Heart right ventricle (tissue), 16 donors: ENCODE results near the gene AIF1. TPM values are rescaled to one million over a fixed set of nuclear protein-coding genes. Genes with fewer than 3 reads are reported as not detected.
A peak's percentile ranks its signal among the peaks of the same experiment; 100 is the strongest.

Experiments used
- ATAC-seq, 8 donors: fragments of 200-7000 bp; cut with Tn5 transposase; one replicate each; pipeline ENCODE4 v1.9.1; 2020; ENCODE audit warnings: mild to moderate bottlenecking in 8 of 8, moderate library complexity in 8 of 8, moderate number of reproducible peaks in 1 of 8
- DNase-seq, 2 donors: peaks; one replicate each; pipeline ENCODE4 v3.0.0-alpha.2; 2020
- H3K27ac ChIP-seq, 10 donors: fragments of 200-600 bp; sonication (generic) in 2 of 10; one replicate each; pipeline versions ENCODE4 v1.5.0 to v1.8.0; 2020 to 2022; ENCODE audit warnings: mild to moderate bottlenecking in 3 of 10
- H3K27me3 ChIP-seq, 7 donors: fragments of 200-600 bp; one replicate each; pipeline ENCODE4 v1.8.0; 2021 to 2022; ENCODE audit warnings: mild to moderate bottlenecking in 2 of 7
- H3K36me3 ChIP-seq, 9 donors: fragments of 200-600 bp; sonication (generic) in 1 of 9; one replicate each; pipeline versions ENCODE4 v1.5.0 to v1.8.0; 2020 to 2022; ENCODE audit warnings: mild to moderate bottlenecking in 2 of 9
- H3K4me1 ChIP-seq, 9 donors: fragments of 200-600 bp; sonication (generic) in 1 of 9; one replicate each; pipeline versions ENCODE4 v1.5.0 to v1.8.0; 2020 to 2022; ENCODE audit warnings: mild to moderate bottlenecking in 4 of 9
- H3K4me3 ChIP-seq, 10 donors: fragments of 200-600 bp; sonication (generic) in 2 of 10; one replicate each; pipeline versions ENCODE4 v1.5.0 to v1.8.0; 2020 to 2022; ENCODE audit warnings: mild to moderate bottlenecking in 7 of 10, moderate library complexity in 2 of 10
- H3K9me3 ChIP-seq, 11 donors: fragments of 200-600 bp in 10 of 11; sonication (generic) in 2 of 11; one replicate each; pipeline versions ENCODE4 v1.5.0 to v1.8.0; 2013 to 2022; ENCODE audit warnings: mild to moderate bottlenecking in 2 of 11, control low read depth in 1 of 11, moderate library complexity in 1 of 11
- WGBS, 2 donors: extraction: QIAGEN DNeasy Blood & Tissue Kit; methylation state at CpG; one replicate each; pipeline ENCODE4 v1.1.7; 2013; ENCODE audit warnings: inconsistent platforms in 1 of 2; 5-methylcytosine and 5-hydroxymethylcytosine counted together
- intact Hi-C, 10 donors: fragments of 100-400 bp; cut with DNase I; formaldehyde crosslinking; loops; one replicate each; pipeline versions ENCODE4 v1.11.1 to v1.14.2; 2022
- polyA plus RNA-seq, 2 donors: library from polyadenylated mRNA; stranded (reverse); fragments of 200-250 nt; gene quantifications; one replicate each; pipeline ENCODE4 v1.2.3, GENCODE V29; 2013
- total RNA-seq, 10 donors: library from RNA; stranded (reverse); fragmentation: NEBNext Ultra II Directional in 3 of 10; extraction: Animal tissue kit (Norgen Biotek cat#: 25700) in 3 of 10; gene quantifications; one replicate each; pipeline versions ENCODE4 v1.2.1 to v1.2.4, GENCODE V29; 2021 to 2023
- TF ChIP-seq, protein P1 (sequence below), 9 donors: fragments of 200-600 bp; sonication (generic) in 2 of 9; IDR thresholded peaks; one replicate each; pipeline versions ENCODE4 v1.5.0 to v1.8.0; 2021 to 2022; ENCODE audit warnings: antibody characterized with exemption in 9 of 9, mild to moderate bottlenecking in 5 of 9, moderate library complexity in 1 of 9
- donor health status: Arrhythmogenic right ventricular cardiomyopathy.
- donor health status: ischemic (EF 13 %, LVEDD 7.1; RV severe dilation, severe dysfunction).
- donor health status: healthy with polysubstance abuse.
- donor health status: DM: no; HTN: yes; CAD: no.
- donor health status: DM: no; HTN: no; CAD: no.
- donor health status: ischemic (EF 25% LVEDD 6.9; RV normal size, moderate dysfunction).
- donor health status: ischemic (EF 25% LVEDD 5.7; RV mildly dilated, moderate dysfunction).
- donor health status: healthy.
- donor health status: DM: yes; HTN: yes; CAD: no.
- donor health status: Ischemic cardiomyopathy.
- donor health status: ischemic (EF 35%, LVEDD 5.7; RV mildly dilated, moderate dysfunction).
- donor health status: nonischemic (EF 11% LVEDD 7.7; RV severe dilation, severe dysfunction).
- donor health status: DM: yes; HTN: yes; CAD: no.
- donor health status: PGD.
- donor health status: ischemic (EF 29% LVEDD 5.4; RV normal size, mild dysfunction).
- donor health status: nonischemic (EF 23%, LVEDD 6.1; RV moderate dilation, normal function).

AIF1 gene
- total and polyA plus RNA-seq, 12 donors, result 2.8 to 62.1 (median 7.8) TPM

DNA sequence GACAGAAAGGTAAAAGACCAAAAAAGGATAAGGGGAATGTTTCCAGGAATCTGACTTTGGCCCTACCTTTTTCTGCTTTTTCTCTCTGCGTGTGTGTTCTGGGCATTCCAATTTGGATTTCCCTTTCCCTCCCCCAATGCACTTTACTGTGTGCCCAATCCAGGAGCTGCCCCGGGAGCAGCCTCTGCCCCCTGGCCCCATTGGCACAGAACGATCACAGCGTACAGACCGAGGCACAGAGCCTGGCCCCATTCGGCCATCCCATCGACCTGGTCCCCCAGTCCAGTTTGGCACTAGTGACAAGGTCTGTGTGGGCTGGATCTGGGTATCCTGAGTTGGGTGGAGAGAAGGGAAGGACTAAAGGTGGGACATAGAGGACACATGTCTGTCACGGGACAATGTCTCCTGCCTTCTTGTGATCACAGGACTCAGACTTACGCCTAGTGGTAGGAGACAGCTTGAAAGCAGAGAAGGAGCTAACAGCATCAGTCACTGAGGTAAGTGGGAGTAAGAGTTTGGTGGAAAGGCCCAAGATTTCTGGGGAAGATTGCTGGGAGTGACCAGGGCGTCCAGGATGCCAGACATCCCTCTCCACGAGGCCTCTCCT is 20.0 kb downstream of the AIF1 start:
- no peak overlapping the region for H3K4me3 ChIP-seq
- no peak for ATAC-seq
- no peak for DNase-seq
- peaks cover 0 to 100% (median 86%) of the 10 kb centered on the region in 9 donors for H3K36me3 ChIP-seq
- no peaks in the 10 kb centered on the region for H3K27me3 ChIP-seq
- H3K4me1 ChIP-seq, result peaks cover 0 to 9% (median 0%) of the 10 kb centered on the region in 9 donors
- H3K27ac ChIP-seq, result peak overlapping the region in 1 of 10 donors; percentile 9
- intact Hi-C loops, result no loop called here
- TF ChIP-seq, protein P1, sequence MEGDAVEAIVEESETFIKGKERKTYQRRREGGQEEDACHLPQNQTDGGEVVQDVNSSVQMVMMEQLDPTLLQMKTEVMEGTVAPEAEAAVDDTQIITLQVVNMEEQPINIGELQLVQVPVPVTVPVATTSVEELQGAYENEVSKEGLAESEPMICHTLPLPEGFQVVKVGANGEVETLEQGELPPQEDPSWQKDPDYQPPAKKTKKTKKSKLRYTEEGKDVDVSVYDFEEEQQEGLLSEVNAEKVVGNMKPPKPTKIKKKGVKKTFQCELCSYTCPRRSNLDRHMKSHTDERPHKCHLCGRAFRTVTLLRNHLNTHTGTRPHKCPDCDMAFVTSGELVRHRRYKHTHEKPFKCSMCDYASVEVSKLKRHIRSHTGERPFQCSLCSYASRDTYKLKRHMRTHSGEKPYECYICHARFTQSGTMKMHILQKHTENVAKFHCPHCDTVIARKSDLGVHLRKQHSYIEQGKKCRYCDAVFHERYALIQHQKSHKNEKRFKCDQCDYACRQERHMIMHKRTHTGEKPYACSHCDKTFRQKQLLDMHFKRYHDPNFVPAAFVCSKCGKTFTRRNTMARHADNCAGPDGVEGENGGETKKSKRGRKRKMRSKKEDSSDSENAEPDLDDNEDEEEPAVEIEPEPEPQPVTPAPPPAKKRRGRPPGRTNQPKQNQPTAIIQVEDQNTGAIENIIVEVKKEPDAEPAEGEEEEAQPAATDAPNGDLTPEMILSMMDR (IDR thresholded peaks at IDR 0.05), result no peak
- WGBS, 2 donors, result 81 to 83% methylated on average over 11 of the region's 11 CpGs
- no peaks in the 10 kb centered on the region for H3K9me3 ChIP-seq

DNA sequence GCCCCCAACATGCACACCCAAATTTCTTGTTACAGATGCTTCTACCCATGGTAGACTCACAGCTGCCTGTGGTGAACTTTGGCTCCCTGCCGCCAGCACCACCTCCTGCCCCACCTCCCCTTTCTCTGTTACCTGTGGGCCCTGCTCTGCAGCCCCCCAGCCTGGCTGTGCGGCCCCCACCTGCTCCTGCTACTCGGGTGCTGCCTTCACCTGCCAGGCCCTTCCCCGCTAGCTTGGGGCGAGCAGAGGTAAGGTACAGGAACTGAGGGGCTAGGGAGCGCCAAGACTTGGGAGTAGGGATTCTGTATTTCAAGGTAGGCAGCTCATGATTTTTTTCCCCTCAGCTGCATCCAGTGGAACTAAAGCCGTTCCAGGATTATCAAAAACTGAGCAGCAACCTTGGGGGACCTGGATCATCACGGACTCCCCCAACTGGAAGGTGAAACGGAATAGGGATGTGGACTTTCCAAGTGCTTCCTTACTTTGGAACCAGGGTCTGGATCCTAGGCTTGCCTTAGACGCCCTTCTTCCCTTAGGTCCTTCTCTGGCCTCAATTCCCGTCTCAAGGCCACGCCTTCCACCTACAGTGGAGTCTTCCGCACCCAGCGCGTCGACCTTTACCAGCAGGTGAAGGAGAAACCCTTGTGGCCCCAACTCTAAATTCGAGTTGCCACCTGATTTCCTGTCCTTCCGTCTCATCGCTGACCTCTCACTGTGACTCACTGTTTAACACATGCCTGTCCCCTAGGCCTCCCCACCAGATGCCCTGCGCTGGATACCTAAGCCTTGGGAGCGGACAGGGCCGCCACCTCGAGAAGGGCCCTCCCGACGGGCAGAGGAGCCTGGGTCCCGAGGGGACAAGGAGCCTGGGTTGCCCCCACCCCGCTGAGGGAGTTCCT is 21.9 kb downstream of the AIF1 start:
- peaks cover 13 to 100% (median 86%) of the 10 kb centered on the region in 9 donors for H3K36me3 ChIP-seq
- DNase-seq (no peak), ATAC-seq (peak in 1 of 8 donors; percentile 7)
- no peaks in the 10 kb centered on the region for H3K9me3 ChIP-seq
- H3K27ac ChIP-seq, result peak overlapping the region in 1 of 10 donors; percentile 31
- intact Hi-C loops, result no loop called here
- 80 to 83% methylated on average over 27 of the region's 27 CpGs for WGBS, 2 donors
- TF ChIP-seq, protein P1 (IDR thresholded peaks at IDR 0.05), result no peak
- no peak overlapping the region for H3K4me3 ChIP-seq
- H3K4me1 ChIP-seq, result peaks cover 0 to 9% (median 0%) of the 10 kb centered on the region in 9 donors
- H3K27me3 ChIP-seq, result no peaks in the 10 kb centered on the region

DNA sequence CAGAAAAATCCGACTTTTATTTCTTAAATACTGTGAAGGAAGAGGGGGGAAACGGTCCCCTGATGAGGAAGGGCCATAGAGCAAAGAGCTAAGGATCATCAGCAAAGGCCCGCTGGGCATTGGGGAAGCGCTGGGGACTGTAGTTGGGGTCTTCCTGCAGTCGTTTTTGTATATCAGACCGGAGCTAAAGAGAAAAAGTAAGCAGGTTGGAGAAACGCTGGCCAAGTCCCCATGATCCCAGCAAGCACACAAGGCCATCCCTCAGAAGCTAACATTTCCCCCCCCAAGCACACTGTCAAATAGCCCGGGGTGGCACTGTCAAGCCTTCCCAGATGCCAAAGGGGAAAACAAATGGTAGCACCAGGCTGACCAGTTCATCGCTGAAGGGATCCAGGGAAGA is 24.0 kb downstream of the AIF1 start:
- H3K27ac ChIP-seq, result no peak overlapping the region
- 83 to 84% methylated on average over 9 of the region's 9 CpGs for WGBS, 2 donors
- ATAC-seq, result no peak

DNA sequence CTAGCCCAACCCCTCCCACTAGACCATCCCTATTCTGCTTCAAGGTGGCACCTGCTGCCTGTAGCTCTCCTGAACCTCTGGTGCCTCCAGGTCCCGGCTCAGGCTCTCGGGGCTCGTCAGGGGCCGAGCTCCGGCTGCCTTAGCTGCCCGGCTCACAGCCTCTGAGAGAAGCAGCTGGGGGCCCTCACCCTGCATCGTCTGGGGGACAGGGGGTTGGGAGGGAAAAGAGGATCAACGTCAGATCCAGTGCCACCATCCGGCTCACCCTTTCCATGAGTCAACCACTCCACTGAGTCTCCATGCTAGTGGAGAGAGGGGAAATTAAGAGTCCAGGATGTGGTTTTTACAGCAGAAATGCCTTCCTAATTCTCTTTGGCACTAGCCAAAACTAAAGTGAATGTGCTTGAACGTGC is 24.4 kb downstream of the AIF1 start:
- Histone ChIP-seq H3K4me3 (no peak overlapping the region), H3K27ac (peak overlapping the region in 1 of 10 donors; percentile 14), H3K9me3 (no peaks in the 10 kb centered on the region), H3K27me3 (no peaks in the 10 kb centered on the region), H3K4me1 (peaks cover 0 to 9% (median 0%) of the 10 kb centered on the region in 9 donors), H3K36me3 (peaks cover 15 to 100% (median 97%) of the 10 kb centered on the region in 9 donors)
- intact Hi-C loops, result no loop called here
- ATAC-seq, result peak in 1 of 8 donors; percentile 3
- DNase-seq, result no peak
- WGBS, 2 donors, result 86% methylated on average over 10 of the region's 10 CpGs
- TF ChIP-seq, protein P1 (IDR thresholded peaks at IDR 0.05), result no peak

More for the DNA sequence above, 24.0 kb downstream of the AIF1 start:
- no peak overlapping the region for H3K4me3 ChIP-seq
- H3K27me3 ChIP-seq, result no peaks in the 10 kb centered on the region
- peaks cover 15 to 100% (median 96%) of the 10 kb centered on the region in 9 donors for H3K36me3 ChIP-seq
- intact Hi-C loops, result no loop called here
- H3K9me3 ChIP-seq, result no peaks in the 10 kb centered on the region
- TF ChIP-seq, protein P1 (IDR thresholded peaks at IDR 0.05), result no peak
- H3K4me1 ChIP-seq, result peaks cover 0 to 9% (median 0%) of the 10 kb centered on the region in 9 donors
- DNase-seq, result no peak
